ENCODE data around the gene CBX8.
"Not testable (repeated sequence)": the region's sequence is repeated elsewhere in the genome, so short reads cannot be mapped to it uniquely, and the experiment has no call there.

CBX8 gene

DNA sequence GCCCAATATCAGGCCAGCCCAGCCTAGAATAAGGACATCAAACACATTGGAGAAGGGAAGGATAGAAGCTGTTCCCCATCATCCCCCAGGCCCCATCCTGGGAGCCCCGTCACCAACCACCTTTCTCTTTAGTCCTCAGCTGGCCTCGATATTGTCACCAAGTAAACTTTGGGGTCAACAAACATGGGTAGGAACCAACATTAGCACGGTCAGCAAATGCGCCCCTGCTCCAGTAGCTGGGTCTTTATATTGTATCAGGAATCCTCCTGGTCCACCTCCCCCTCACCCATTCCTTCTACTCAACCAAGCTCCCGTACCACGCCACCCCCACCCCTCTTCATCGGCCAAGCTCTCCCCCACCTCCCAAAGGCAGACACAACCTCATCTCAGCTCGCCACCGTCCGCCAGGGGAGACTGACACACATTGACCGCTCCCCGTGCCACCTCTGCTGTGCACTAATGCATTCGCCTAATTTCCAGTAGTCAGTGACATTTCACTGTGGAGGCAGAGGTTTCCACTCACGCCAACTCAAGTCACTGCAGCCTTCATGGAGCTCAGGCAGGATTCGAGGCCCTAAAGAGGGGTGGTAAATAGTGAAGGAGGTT, 39.6 kb downstream of the CBX8 start:
- Histone ChIP-seq H2AFZ (ENCODE audit: low read depth, low read length, severe bottlenecking) (no peak overlapping the region), H3K9me2 (replicated peaks; ENCODE audit: insufficient read depth, low read length) (no peaks in the 10 kb centered on the region), H3K36me3 (ENCODE audit: low read length) (no peaks in the 10 kb centered on the region), H3K4me2 (ENCODE audit: low read depth, low read length, poor library complexity, severe bottlenecking) (no peak overlapping the region), H3K27me3 (ENCODE audit: low read length) (no peaks in the 10 kb centered on the region), H3K4me3 (ENCODE audit: insufficient read depth, low read length, poor library complexity, severe bottlenecking) (no peak overlapping the region), H3K79me2 (ENCODE audit: insufficient read depth, low read length) (no peaks in the 10 kb centered on the region), H3K9ac (ENCODE audit: low read length) (no peak overlapping the region), H3K9me3 (ENCODE audit: insufficient read depth, low read length) (no peaks in the 10 kb centered on the region), H3F3A (ENCODE audit: insufficient read depth) (no peaks in the 10 kb centered on the region), H4K20me1 (ENCODE audit: low read depth, low read length) (no peaks in the 10 kb centered on the region), H3K27ac (ENCODE audit: low read depth, low read length) (no peak overlapping the region)
- TF ChIP-seq, protein P1, sequence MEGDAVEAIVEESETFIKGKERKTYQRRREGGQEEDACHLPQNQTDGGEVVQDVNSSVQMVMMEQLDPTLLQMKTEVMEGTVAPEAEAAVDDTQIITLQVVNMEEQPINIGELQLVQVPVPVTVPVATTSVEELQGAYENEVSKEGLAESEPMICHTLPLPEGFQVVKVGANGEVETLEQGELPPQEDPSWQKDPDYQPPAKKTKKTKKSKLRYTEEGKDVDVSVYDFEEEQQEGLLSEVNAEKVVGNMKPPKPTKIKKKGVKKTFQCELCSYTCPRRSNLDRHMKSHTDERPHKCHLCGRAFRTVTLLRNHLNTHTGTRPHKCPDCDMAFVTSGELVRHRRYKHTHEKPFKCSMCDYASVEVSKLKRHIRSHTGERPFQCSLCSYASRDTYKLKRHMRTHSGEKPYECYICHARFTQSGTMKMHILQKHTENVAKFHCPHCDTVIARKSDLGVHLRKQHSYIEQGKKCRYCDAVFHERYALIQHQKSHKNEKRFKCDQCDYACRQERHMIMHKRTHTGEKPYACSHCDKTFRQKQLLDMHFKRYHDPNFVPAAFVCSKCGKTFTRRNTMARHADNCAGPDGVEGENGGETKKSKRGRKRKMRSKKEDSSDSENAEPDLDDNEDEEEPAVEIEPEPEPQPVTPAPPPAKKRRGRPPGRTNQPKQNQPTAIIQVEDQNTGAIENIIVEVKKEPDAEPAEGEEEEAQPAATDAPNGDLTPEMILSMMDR (IDR thresholded peaks at IDR 0.05; ENCODE audit: insufficient read depth, low read length, poor library complexity, severe bottlenecking), result no peak
- no peak for TF ChIP-seq EZH2phosphoT487 (conservative IDR thresholded peaks at IDR 0.05; ENCODE audit: low read length)

DNA sequence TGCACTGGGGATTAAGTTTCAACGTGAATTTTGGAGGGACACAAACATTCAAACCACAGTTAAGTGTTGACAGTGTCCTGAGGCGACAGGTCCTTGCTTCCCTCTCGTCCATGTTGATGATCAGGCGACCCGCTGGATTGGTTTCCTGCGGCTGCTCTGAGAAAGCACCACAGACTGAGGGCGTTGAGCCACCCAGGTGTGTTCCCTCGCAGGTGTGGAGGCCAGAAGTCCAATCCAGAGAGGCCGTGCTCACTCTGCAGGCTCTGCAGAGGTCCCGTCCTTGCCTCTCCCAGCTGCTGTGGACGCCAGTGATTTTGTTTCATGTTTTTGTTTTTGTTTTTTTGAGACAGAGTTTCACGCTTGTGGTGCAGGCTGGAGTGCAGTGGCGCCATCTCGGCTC, 41.3 kb downstream of the CBX8 start:
- H3K9me2 ChIP-seq (replicated peaks; ENCODE audit: insufficient read depth, low read length), result no peaks in the 10 kb centered on the region
- no peaks in the 10 kb centered on the region for H3K79me2 ChIP-seq (ENCODE audit: insufficient read depth, low read length)
- H2AFZ ChIP-seq (ENCODE audit: low read depth, low read length, severe bottlenecking), result no peak overlapping the region
- no peaks in the 10 kb centered on the region for H3K9me3 ChIP-seq (ENCODE audit: insufficient read depth, low read length)
- H3K27me3 ChIP-seq (ENCODE audit: low read length), result no peaks in the 10 kb centered on the region
- no peak overlapping the region for H3K4me2 ChIP-seq (ENCODE audit: low read depth, low read length, poor library complexity, severe bottlenecking)
- H3K4me3 ChIP-seq (ENCODE audit: insufficient read depth, low read length, poor library complexity, severe bottlenecking), result no peak overlapping the region
- no peaks in the 10 kb centered on the region for H3K36me3 ChIP-seq (ENCODE audit: low read length)
- no peak overlapping the region for H3K9ac ChIP-seq (ENCODE audit: low read length)
- TF ChIP-seq, protein P1 (IDR thresholded peaks at IDR 0.05; ENCODE audit: insufficient read depth, low read length, poor library complexity, severe bottlenecking), result no peak
- TF ChIP-seq EZH2phosphoT487 (conservative IDR thresholded peaks at IDR 0.05; ENCODE audit: low read length), result no peak
- H4K20me1 ChIP-seq (ENCODE audit: low read depth, low read length), result no peaks in the 10 kb centered on the region
- no peaks in the 10 kb centered on the region for H3F3A ChIP-seq (ENCODE audit: insufficient read depth)
- H3K27ac ChIP-seq (ENCODE audit: low read depth, low read length), result no peak overlapping the region

DNA sequence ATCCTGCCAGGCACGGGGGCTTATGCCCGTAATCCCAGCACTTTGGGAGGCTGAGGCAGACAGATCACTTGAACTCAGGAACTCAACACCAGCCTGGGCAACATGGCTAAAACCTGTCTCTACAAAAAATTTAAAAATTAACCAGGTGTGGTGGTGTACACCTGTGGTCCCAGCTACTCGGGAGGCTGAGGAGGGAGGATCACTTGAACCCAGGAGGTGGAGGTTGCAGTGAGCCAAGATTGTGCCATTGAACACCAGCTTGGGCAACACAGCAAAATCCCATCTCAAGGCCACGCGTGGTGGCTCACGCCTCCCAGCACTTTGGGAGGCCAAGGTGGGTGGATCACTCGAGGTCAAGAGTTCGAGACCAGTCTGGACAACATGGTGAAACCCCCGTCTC, 42.0 kb downstream of the CBX8 start:
- H3K4me3 ChIP-seq (ENCODE audit: insufficient read depth, low read length, poor library complexity, severe bottlenecking); H3K27ac ChIP-seq (ENCODE audit: low read depth, low read length); H3K79me2 ChIP-seq (ENCODE audit: insufficient read depth, low read length); H4K20me1 ChIP-seq (ENCODE audit: low read depth, low read length); H3K4me2 ChIP-seq (ENCODE audit: low read depth, low read length, poor library complexity, severe bottlenecking); H3K9me3 ChIP-seq (ENCODE audit: insufficient read depth, low read length); H3F3A ChIP-seq (ENCODE audit: insufficient read depth); H3K9ac ChIP-seq (ENCODE audit: low read length); H3K9me2 ChIP-seq (replicated peaks; ENCODE audit: insufficient read depth, low read length); H2AFZ ChIP-seq (ENCODE audit: low read depth, low read length, severe bottlenecking); H3K27me3 ChIP-seq (ENCODE audit: low read length); H3K36me3 ChIP-seq (ENCODE audit: low read length): not testable (repeated sequence)

DNA sequence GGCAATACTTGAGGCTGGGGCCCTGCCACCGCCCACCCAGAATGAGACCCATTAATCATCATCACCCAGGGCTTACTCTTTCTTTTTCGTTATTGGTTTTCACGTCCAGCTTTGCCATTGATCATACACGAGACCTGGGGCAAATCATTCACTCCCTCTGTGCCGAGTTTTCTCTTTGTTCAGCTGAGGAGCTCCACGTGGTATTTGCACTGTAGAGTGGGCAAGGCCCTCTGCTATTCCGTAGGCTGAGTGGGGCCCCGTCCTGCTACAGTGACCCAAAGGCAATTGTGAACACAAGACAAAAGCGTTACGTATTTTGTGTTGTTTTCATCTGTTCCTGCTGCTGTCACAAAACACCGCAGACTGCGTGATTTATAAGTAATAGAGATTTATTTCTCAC, 42.5 kb downstream of the CBX8 start:
- H3K4me2 ChIP-seq (ENCODE audit: low read depth, low read length, poor library complexity, severe bottlenecking), result no peak overlapping the region
- H3K27ac ChIP-seq (ENCODE audit: low read depth, low read length), result no peak overlapping the region
- H3K79me2 ChIP-seq (ENCODE audit: insufficient read depth, low read length), result no peaks in the 10 kb centered on the region
- H3K4me3 ChIP-seq (ENCODE audit: insufficient read depth, low read length, poor library complexity, severe bottlenecking), result no peak overlapping the region
- H3K36me3 ChIP-seq (ENCODE audit: low read length), result no peaks in the 10 kb centered on the region
- no peak for TF ChIP-seq EZH2phosphoT487 (conservative IDR thresholded peaks at IDR 0.05; ENCODE audit: low read length)
- TF ChIP-seq, protein P1 (IDR thresholded peaks at IDR 0.05; ENCODE audit: insufficient read depth, low read length, poor library complexity, severe bottlenecking), result no peak
- H4K20me1 ChIP-seq (ENCODE audit: low read depth, low read length), result no peaks in the 10 kb centered on the region
- H3F3A ChIP-seq (ENCODE audit: insufficient read depth), result no peaks in the 10 kb centered on the region
- no peaks in the 10 kb centered on the region for H3K9me2 ChIP-seq (replicated peaks; ENCODE audit: insufficient read depth, low read length)
- no peak overlapping the region for H3K9ac ChIP-seq (ENCODE audit: low read length)
- H3K9me3 ChIP-seq (ENCODE audit: insufficient read depth, low read length), result no peaks in the 10 kb centered on the region
- H2AFZ ChIP-seq (ENCODE audit: low read depth, low read length, severe bottlenecking), result no peak overlapping the region
- no peaks in the 10 kb centered on the region for H3K27me3 ChIP-seq (ENCODE audit: low read length)
